G401 (cell line): ENCODE data around the gene FBXL13. TPM values are rescaled to one million over a fixed set of nuclear protein-coding genes. Genes with fewer than 3 reads are reported as not detected.
"Not testable (repeated sequence)": the region's sequence is repeated elsewhere in the genome, so short reads cannot be mapped to it uniquely, and the experiment has no call there.

Experiments used
- DNase-seq: peaks from one replicate; pipeline ENCODE4 v3.0.0-alpha.2; 2015; ENCODE audit warnings: low spot score
- in situ Hi-C: cut with HindIII; loops from 2 replicates; pipeline ENCODE4 v1.10.0; 2016; ENCODE audit warnings: low sequenced_read_pairs, mixed read lengths
- total RNA-seq: library from RNA; depleted of rRNA; stranded (reverse); fragments of >200 nt; shearing (Covaris generic); gene quantifications from 2 replicates; pipeline ENCODE4 v1.2.3, GENCODE V29; 2014

The FBXL13 gene
- total RNA-seq, 1 experiment from 2014 or later: 4.7 TPM

DNA sequence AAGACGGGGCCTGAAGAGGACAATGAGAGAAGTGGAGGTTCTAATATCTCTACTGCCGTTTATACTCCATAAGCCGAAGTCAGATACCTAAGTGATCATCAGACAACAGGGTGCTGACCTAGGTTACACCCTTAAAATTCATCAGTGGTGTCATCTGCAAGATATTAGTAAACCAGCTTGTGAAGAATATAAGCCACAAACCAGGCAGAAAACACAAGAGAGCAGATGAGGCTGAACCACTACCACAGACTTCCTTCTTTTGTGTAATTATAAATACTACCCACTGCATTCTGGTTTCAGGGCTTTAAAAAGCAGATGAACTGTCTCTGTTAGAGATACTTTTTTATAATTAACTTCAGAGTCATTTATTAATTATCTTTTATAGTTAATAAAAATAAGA lies 230.7 kb downstream of the FBXL13 start:
- no peak for DNase-seq
- in situ Hi-C loops: no loop called here

DNA sequence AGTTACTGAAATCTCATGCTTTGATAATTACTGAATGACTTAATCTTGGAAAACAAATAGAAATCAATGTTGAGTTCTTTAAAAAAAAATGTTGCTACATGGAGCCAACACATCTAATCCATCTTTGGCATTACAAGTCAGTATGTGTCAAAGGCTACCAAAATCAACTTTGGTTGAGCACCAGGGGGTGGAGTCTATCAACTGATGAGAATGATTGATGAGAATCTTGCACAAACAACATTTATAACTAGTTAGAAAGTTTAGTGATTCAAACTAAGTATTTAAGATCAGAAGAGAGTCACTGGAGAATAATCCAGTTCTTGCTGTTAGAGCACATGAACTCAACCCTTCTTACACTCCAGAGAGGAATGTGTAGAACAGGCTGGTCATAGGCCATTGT lies 232.3 kb downstream of the FBXL13 start:
- DNase-seq: no peak
- in situ Hi-C loops: no loop called here

- DNase-seq: no peak
- in situ Hi-C loops: no loop called here
Observed at GRCh38 chr7:102841290-102841689, 233.3 kb downstream of the FBXL13 start.

- no peak for DNase-seq
- in situ Hi-C loops: no loop called here
Observed at GRCh38 chr7:102840404-102840803, 234.2 kb downstream of the FBXL13 start.

- not testable (repeated sequence) for DNase-seq
Observed at GRCh38 chr7:102838572-102839101, 236.0 kb downstream of the FBXL13 start.

DNA sequence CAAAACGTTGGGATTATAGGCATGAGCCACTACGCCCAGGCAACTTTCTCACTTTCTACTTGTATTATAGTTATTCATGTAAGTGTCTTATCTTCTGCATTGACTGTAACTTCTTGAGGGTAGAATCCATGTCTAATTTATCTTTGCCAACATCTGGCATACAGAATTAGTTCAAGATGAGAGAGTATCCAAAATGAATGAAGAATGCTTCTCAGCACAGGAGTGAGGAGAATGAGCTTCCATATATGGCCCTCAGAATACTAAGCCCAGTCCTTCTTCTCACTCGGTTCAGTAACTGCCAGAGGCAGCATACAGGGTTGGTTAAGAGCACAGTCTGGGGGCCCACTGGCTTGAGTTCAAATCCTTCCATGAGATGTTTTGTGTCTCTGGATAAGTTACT lies 236.8 kb downstream of the FBXL13 start:
- in situ Hi-C loops: no loop called here
- DNase-seq: no peak

More at GRCh38 chr7:102838572-102839101, 236.0 kb downstream of the FBXL13 start:
- in situ Hi-C loops: not testable (repeated sequence)

DNA sequence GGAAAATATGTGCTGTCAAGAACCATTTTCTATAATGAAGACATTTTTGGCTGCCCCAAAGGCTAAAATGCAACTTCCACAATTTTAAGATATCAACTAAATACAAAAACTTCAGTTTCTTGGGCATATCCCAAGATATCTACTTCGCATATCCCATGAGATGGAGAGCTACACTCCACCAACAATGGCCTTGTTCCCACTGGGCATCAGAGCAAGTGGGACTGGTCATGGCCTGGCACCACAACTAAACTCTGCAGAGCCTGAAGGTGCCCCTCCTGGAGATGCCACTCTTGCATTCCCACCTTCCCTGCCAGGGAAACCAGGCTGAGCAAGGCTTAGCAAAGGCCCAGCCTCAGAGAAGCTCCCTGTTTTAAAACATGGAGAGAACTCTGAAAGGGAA lies 237.6 kb downstream of the FBXL13 start:
- DNase-seq: no peak
- in situ Hi-C loops: no loop called here

- no peak for DNase-seq
- in situ Hi-C loops: no loop called here
Observed at GRCh38 chr7:102836191-102836919, 238.2 kb downstream of the FBXL13 start.

GRCh38 chr7:102834999-102835398 lies 239.6 kb downstream of the FBXL13 start:
- in situ Hi-C loops: no loop called here
- DNase-seq: no peak

DNA sequence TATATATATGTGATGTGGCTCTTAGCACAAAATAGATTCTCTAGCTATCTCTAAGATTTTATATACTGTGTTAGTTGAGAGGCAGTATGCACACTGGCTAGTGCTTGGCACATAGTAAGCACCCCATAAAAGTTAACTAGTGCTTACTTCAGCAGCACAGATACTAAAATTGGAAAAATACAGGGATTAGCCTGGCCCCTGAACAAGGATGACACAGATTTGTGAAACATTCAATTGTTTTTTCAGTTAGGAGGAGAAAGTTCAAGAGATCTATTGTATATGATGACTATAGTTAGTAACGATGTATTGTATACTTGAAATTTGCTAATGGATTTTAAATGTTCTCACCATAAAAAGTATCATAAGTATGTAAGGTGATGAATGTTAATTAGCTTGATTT lies 240.1 kb downstream of the FBXL13 start:
- in situ Hi-C loops: no loop called here
- no peak for DNase-seq

DNA sequence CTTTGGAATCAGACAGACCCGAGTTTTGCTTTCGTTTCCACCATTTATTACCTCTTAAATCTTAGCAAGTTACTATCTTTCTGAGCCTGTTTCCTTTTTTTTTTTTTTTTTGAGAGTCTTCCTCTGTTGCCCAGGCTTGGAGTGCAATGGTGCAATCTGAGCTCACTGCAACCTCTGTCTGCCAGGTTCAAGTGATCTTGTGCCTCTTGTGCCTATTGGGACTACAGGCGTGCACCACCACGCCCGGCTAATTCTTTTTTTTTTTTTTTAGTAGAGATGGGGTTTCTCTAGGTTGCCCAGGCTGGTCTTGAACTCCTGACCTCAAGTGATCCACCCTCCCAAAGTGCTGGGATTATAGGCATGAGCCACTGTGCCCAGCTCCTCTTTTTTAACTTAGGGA lies 241.3 kb downstream of the FBXL13 start:
- in situ Hi-C loops: no loop called here
- no peak for DNase-seq

GRCh38 chr7:102832674-102833073 lies 241.9 kb downstream of the FBXL13 start:
- in situ Hi-C loops: no loop called here

DNA sequence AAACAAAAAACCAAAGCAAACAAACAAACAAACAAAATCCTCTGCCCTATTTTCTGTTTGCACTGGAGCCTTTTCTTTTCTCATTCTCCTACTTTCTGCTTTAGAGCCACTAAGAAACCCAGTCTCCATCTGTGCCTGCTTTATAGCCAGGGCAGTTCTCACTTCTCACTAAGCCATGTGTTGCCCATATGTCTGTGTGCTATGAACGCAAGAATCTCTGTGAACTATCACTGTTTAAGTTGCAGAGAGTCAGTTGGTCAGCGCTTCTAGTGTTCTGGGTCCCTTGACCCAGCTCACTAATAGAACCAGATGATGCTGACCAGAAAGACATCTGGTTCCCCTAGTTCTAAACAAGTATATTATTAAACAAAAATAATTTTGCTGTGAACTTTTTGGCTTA lies 244.4 kb downstream of the FBXL13 start:
- DNase-seq: no peak
- in situ Hi-C loops: no loop called here

More at GRCh38 chr7:102832674-102833073, 241.9 kb downstream of the FBXL13 start:
- no peak for DNase-seq

- no peak for DNase-seq
- in situ Hi-C loops: no loop called here
Observed at GRCh38 chr7:102829075-102829474, 245.5 kb downstream of the FBXL13 start.

- in situ Hi-C loops: no loop called here
- DNase-seq: no peak
Observed at GRCh38 chr7:102828286-102828685, 246.3 kb downstream of the FBXL13 start.

DNA sequence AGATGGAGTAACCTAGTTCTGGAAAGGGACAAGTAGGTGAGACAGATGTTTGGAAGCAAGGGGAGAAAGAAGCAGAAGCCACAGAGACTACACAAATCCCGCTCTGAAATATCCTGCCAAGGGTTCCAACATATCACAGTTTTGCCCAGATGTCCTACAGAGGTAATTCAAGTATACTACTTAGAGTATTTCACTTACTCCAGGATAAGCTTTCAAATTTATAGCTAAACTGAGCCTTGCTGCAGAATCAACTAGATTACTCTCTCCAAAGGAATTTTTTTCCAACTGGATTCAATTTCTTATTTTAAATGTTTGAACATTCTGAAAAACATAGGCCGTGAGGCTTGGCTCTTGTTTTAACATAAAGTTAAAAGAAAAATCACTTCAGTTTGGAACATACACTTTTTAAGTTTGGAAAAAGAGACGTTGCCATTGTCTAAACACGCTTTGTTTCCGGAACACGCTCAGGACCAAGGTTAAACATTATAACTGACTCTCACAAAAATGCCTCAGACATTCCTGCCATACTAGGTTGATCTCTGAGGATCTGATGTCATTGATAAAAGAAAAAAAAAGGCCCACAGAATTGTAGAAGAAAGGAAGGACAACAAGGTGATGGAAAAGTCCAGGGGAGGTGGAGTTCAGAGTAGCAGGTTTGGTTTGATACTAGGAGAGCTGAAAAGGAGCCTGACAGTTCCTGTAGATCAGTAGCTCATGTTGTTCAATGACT lies 251.0 kb downstream of the FBXL13 start:
- no peak for DNase-seq
- in situ Hi-C loops: no loop called here

GRCh38 chr7:102821994-102822747 lies 252.4 kb downstream of the FBXL13 start:
- in situ Hi-C loops: no loop called here
- DNase-seq: no peak

DNA sequence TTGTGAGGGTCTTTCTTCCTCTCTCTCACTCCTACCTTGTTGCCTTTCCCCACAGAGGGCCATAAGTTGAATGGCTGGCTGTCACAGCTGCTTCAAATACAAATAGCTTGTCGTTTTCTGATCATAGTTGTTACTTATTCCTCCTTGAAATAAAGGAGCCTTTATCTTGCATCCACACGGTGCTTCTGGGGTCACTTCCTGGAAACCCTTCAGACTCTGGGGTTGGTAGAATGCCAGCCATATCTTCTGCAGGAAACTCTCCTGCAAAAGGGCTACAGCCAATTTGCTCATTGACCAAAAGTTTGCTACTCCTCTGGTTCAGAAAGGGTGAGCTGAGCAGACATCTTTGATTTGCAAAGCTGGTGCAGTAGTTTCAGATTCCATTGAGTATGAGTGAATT lies 255.4 kb downstream of the FBXL13 start:
- in situ Hi-C loops: no loop called here
- no peak for DNase-seq

GRCh38 chr7:102817616-102818573 lies 256.7 kb downstream of the FBXL13 start:
- in situ Hi-C loops: no loop called here
- DNase-seq: no peak
